GM12892 (cell line): ENCODE data around the gene TBC1D22A.

ENCODE experiments used
- POLR2A ChIP-seq: IDR thresholded peaks from 2 replicates; pipeline ENCODE4 v1.6.1; 2011; ENCODE audit warnings: low read depth, low read length, control low read depth
- POLR2AphosphoS5 ChIP-seq: IDR thresholded peaks from 2 replicates; pipeline ENCODE4 v1.6.1; 2011; ENCODE audit warnings: low read depth, low read length, control low read depth

DNA sequence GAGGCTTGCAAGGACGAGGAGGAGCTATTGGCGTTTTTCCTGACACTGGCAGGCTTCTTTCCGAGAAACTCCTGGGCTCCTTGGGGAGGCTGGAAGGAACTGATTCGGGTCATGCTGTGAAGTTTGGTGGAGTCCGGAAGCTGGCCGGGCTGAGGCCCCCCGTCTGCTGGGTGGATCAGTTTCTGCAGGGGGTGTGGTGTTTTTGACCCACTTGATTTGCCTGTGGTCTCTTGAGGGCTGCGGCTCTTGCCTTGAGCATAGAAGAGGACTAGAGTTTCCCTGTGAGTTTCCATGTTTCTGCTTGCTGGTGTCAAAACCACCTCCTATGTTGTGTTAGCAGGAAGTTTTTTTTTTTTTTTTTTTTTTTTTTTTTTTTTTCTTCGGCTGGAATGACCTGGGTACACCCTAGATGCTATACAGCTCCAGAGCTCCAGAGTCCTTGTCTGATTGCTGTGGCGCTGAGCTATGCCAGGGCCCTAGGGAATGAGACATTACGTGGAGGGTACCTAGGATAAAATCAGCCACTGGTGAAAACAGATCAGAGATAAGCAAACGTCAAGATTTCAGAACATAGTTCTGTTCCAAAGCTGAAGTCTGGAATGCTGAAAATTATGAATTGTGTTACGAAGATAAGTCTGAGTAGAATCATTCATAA is 728 bp downstream of the TBC1D22A start:
- no peak for TF ChIP-seq POLR2AphosphoS5
- TF ChIP-seq POLR2A = no peak
